H1 (cell line): ENCODE data around the gene SPOP. TPM values are rescaled to one million over a fixed set of nuclear protein-coding genes. Genes with fewer than 3 reads are reported as not detected.

Source experiments
- BCL11A ChIP-seq, 2 experiments: IDR thresholded peaks; one replicate each; pipeline ENCODE4 v1.6.1; 2011; ENCODE audit warnings: low read depth in 2 of 2, low read length in 2 of 2, mild to moderate bottlenecking in 2 of 2
- CHD7 ChIP-seq: fragments of 300-600 bp; sonication (generic); IDR thresholded peaks from 2 replicates; pipeline ENCODE4 v1.7.1; 2012; ENCODE audit warnings: low read length, moderate library complexity, mild to moderate bottlenecking, inconsistent platforms; ENCODE audit not compliant: insufficient replicate concordance
- JUND ChIP-seq: IDR thresholded peaks from 2 replicates; pipeline ENCODE4 v1.6.1; 2011; ENCODE audit warnings: mild to moderate bottlenecking, improper control_type of control experiment, low read length
- NANOG ChIP-seq: IDR thresholded peaks from 2 replicates; pipeline ENCODE4 v1.6.1; 2011; ENCODE audit warnings: low read length, low read depth, mild to moderate bottlenecking, inconsistent platforms; ENCODE audit not compliant: insufficient read depth, poor library complexity, severe bottlenecking
- SIN3A ChIP-seq, 2 experiments: IDR thresholded peaks in 1 of 2; conservative IDR thresholded peaks in 1 of 2; 2 replicates each; pipeline ENCODE4 v1.6.1; 2011 to 2012; ENCODE audit warnings: low read length in 2 of 2, improper control_type of control experiment in 1 of 2, low read depth in 1 of 2, mild to moderate bottlenecking in 1 of 2
- SIX5 ChIP-seq: IDR thresholded peaks from 2 replicates; pipeline ENCODE4 v1.6.1; 2011; ENCODE audit warnings: mild to moderate bottlenecking, low read depth, low read length
- TAF1 ChIP-seq: IDR thresholded peaks from 2 replicates; pipeline ENCODE4 v1.6.1; 2011; ENCODE audit warnings: mild to moderate bottlenecking, low read depth, low read length
- TBP ChIP-seq: IDR thresholded peaks from 2 replicates; pipeline ENCODE4 v1.6.1; 2011; ENCODE audit warnings: low read depth, low read length, improper control_type of control experiment
- TEAD4 ChIP-seq: IDR thresholded peaks from 2 replicates; pipeline ENCODE4 v1.6.1; 2012; ENCODE audit warnings: low read depth, low read length, inconsistent platforms, mixed read lengths
- YY1 ChIP-seq: IDR thresholded peaks from 2 replicates; pipeline ENCODE4 v1.6.1; 2011; ENCODE audit warnings: low read depth, mild to moderate bottlenecking, low read length
- polyA plus RNA-seq, 7 experiments: library from polyadenylated mRNA; depleted of rRNA in 3 of 7; stranded (reverse) in 5 of 7; unstranded in 2 of 7; fragments of >200 nt in 5 of 7; fragments of 200-250 nt in 2 of 7; gene quantifications; 1 replicate in 5 of 7; 2 replicates in 1 of 7; 4 replicates in 1 of 7; pipeline versions ENCODE4 v1.2.1 to v1.2.3, GENCODE V29; 2011 to 2013; ENCODE audit warnings: missing spikeins in 2 of 7, mixed read lengths in 2 of 7
- total RNA-seq: library from RNA; stranded (reverse); fragmentation: NEBNext Ultra II Directional; extraction: Animal tissue kit (Norgen Biotek cat#: 25700); gene quantifications from 2 replicates; pipeline ENCODE4 v1.2.1, GENCODE V29; 2021

The SPOP gene
- total and polyA plus RNA-seq, 2 of the 8 experiments (the other 6 are each of a cell fraction or from before 2014, with no cell fraction given): 13.3 to 25.6 TPM

DNA sequence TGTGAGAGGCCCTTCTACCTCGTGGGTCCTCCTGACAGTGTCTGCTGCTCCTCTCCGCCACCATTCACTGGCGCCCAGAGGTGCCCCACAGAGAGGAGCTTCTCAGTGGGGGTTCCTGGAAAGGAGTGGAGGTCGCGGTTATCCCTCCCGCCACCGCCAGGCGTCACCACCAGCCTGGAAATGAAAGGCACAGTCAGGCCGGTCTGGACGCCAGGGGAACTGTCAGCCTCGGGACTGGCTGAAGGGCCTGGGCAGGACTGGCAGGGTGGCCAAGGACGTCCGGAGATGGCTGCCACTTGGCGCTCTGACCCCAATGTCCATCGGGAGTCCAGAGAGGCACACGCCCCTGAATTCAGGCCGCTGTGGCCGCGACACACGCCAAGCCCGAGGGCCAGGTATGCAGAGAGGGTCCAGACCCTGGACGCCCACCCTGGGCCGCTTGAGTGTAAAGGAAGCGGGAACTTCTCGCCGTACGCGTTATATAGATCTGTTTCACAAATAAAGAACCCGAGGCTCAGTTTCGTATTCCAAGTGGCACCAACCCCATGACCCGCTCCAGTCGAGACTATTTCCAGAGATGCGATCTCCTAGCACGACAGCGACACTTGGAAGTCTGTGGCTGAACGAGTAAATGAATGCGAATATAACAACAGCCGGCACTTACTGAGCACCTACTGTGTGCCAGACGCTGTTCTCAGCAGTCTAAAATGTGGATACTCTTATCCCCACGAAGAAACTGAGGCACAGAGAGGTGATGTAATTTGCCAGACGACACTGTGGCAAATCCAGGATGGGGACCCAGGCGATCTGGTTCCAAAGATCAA, 109.8 kb downstream of the SPOP start (continued):
- TF ChIP-seq CHD7 (no peak), BCL11A (IDR thresholded peaks at IDR 0.05; ENCODE audit: low read depth in 2 of 2, low read length in 2 of 2) (no peak), TBP (no peak), NANOG (no peak), SIN3A (conservative IDR thresholded peaks at IDR 0.05 in 1 of 2, IDR thresholded peaks at IDR 0.05 in 1 of 2; ENCODE audit: low read depth in 1 of 2, low read length in 2 of 2) (peak; percentile 42 to 90; a peak in 2 of 4 replicates), SIX5 (no peak), TAF1 (no peak), JUND (peak; percentile 13; the same call in 1 of the 2 replicates), TEAD4 (no peak), YY1 (peak; percentile 55; the same call in 1 of the 2 replicates)
